Sigmoid colon (tissue), 7 donors: Measurements from ENCODE around the gene UBXN4. TPM values are rescaled to one million over a fixed set of nuclear protein-coding genes. Genes with fewer than 3 reads are reported as not detected.
A peak's percentile ranks its signal among the peaks of the same experiment; 100 is the strongest.

Source experiments
- DNase-seq: peaks from one replicate; pipeline ENCODE4 v3.0.0-alpha.2; 2019
- H3K27ac ChIP-seq, 4 donors: fragments of 200-600 bp; sonication (generic); one replicate each; pipeline ENCODE4 v1.5.1; 2016 to 2019; ENCODE audit warnings: mild to moderate bottlenecking in 1 of 4
- H3K27me3 ChIP-seq, 3 donors: fragments of 200-600 bp; sonication (generic); one replicate each; pipeline ENCODE4 v1.5.1; 2019; ENCODE audit warnings: mild to moderate bottlenecking in 1 of 3
- H3K36me3 ChIP-seq, 4 donors: fragments of 200-600 bp; sonication (generic); one replicate each; pipeline ENCODE4 v1.5.1; 2016 to 2019
- H3K4me1 ChIP-seq, 4 donors: fragments of 200-600 bp; sonication (generic); one replicate each; pipeline ENCODE4 v1.5.1; 2017 to 2019
- H3K4me3 ChIP-seq, 4 donors: fragments of 200-600 bp; sonication (generic); one replicate each; pipeline ENCODE4 v1.5.1; 2017 to 2019; ENCODE audit warnings: mild to moderate bottlenecking in 2 of 4, moderate library complexity in 1 of 4
- H3K9me3 ChIP-seq, 4 donors: fragments of 200-600 bp in 3 of 4; sonication (generic) in 3 of 4; one replicate each; pipeline versions ENCODE4 v1.5.1 to v1.6.1; 2013 to 2019
- EP300 ChIP-seq, 4 donors: sonication (generic); formaldehyde crosslinking; IDR thresholded peaks; one replicate each; pipeline ENCODE4 v1.6.1; 2017; ENCODE audit warnings: antibody characterized with exemption in 4 of 4
- POLR2A ChIP-seq, 2 donors: fragments of 450-650 bp; IDR thresholded peaks; one replicate each; pipeline ENCODE4 v1.6.1; 2016; ENCODE audit warnings: antibody characterized with exemption in 2 of 2, mild to moderate bottlenecking in 2 of 2, moderate library complexity in 2 of 2
- POLR2AphosphoS5 ChIP-seq, 4 donors: sonication (generic); formaldehyde crosslinking; IDR thresholded peaks; one replicate each; pipeline ENCODE4 v1.6.1; 2017; ENCODE audit warnings: antibody characterized with exemption in 4 of 4
- WGBS, 2 donors: extraction: QIAGEN DNeasy Blood & Tissue Kit; methylation state at CpG; one replicate each; pipeline ENCODE4 v1.1.7; 2013; 5-methylcytosine and 5-hydroxymethylcytosine counted together
- intact Hi-C: fragments of 100-400 bp; cut with DNase I; formaldehyde crosslinking; loops from one replicate; pipeline ENCODE4 v1.15.1; 2023
- polyA plus RNA-seq, 3 donors: library from polyadenylated mRNA; stranded (reverse); fragments of 200-250 nt; gene quantifications; one replicate each; pipeline ENCODE4 v1.2.3, GENCODE V29; 2013
- total RNA-seq, 4 donors: library from RNA; depleted of rRNA; stranded (reverse); fragments of >200 nt; gene quantifications; one replicate each; pipeline ENCODE4 v1.1.0, GENCODE V29; 2016
- TF ChIP-seq, protein P1 (sequence below), 4 experiments: fragments of 450-650 bp in 3 of 4; fragments of 200-600 bp in 1 of 4; IDR thresholded peaks; one replicate each; pipeline ENCODE4 v1.5.1; 2016 to 2019; ENCODE audit warnings: antibody characterized with exemption in 4 of 4, mild to moderate bottlenecking in 3 of 4, moderate library complexity in 2 of 4
- donor health status: healthy with polysubstance abuse.
- donor health status: Bipolar disorder and iron deficiency.
- donor health status: healthy.

The UBXN4 gene
- total and polyA plus RNA-seq, 7 donors: 23.4 to 63.3 (median 51.8) TPM

DNA sequence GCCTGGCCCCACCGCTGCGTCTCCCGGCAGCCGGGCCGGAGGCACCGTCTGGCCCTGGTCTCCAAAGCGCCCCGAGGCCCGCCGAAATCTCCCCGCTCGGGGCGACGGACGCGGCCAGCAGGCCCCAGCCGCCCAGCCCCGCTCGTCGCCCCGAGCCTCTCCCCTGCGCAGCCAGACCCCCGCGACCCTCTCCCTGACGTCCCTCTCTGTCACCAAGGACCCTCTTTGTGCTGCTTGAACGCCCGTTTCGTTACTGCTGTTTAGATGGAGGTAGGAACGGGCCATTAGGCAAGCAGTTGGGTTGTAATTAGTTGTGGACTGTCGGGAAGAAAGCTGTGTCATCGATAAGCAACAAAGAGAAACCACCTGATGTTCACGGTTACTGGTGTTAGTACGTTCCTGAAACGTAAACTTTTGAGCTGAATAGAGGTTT lies 686 bp downstream of the UBXN4 start:
- WGBS, 2 donors: 0 to 1% methylated on average over 34 of the region's 34 CpGs
- Histone ChIP-seq H3K9me3 (no peaks in the 10 kb centered on the region), H3K27ac (peak overlapping the region; percentile 89 to 100 (median 100)), H3K4me1 (peaks cover 0 to 40% (median 32%) of the 10 kb centered on the region in 4 donors), H3K27me3 (no peaks in the 10 kb centered on the region), H3K36me3 (peaks cover 0 to 1% (median 0%) of the 10 kb centered on the region in 4 donors), H3K4me3 (peak overlapping the region; percentile 79 to 98 (median 94))
- DNase-seq: no peak
- TF ChIP-seq EP300 (IDR thresholded peaks at IDR 0.05) (no peak), POLR2A (IDR thresholded peaks at IDR 0.05) (no peak), POLR2AphosphoS5 (IDR thresholded peaks at IDR 0.05) (peak; percentile 39 to 70 (median 54))
- TF ChIP-seq, protein P1, sequence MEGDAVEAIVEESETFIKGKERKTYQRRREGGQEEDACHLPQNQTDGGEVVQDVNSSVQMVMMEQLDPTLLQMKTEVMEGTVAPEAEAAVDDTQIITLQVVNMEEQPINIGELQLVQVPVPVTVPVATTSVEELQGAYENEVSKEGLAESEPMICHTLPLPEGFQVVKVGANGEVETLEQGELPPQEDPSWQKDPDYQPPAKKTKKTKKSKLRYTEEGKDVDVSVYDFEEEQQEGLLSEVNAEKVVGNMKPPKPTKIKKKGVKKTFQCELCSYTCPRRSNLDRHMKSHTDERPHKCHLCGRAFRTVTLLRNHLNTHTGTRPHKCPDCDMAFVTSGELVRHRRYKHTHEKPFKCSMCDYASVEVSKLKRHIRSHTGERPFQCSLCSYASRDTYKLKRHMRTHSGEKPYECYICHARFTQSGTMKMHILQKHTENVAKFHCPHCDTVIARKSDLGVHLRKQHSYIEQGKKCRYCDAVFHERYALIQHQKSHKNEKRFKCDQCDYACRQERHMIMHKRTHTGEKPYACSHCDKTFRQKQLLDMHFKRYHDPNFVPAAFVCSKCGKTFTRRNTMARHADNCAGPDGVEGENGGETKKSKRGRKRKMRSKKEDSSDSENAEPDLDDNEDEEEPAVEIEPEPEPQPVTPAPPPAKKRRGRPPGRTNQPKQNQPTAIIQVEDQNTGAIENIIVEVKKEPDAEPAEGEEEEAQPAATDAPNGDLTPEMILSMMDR (IDR thresholded peaks at IDR 0.05): no peak
- intact Hi-C loops: loop anchor here (2.0 to 5.0 kb wide), 4 partner anchors 135 to 824 kb away; partner anchors contain the start of genes CCNT2, DARS1, MCM6 and RAB3GAP1

DNA sequence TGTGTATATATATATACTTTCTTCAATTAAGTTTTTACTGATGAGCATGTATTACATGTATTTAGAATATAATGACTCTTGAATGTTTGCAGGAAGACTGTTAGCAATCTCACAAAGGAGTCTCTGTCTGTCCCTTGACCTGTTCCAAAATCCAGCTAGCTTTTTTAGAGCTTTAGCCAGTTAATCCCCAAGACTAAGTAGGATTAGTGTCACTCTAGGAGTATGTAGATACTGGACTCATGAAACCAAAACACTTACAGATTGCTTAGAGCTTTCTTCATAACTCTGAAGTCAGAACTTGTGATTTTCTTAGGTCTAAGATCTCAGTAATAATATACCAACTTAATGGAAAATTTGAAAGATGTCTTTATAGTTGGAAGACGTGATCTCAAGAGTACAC lies 2.2 kb downstream of the UBXN4 start:
- Histone ChIP-seq H3K36me3 (peaks cover 0 to 15% (median 2%) of the 10 kb centered on the region in 4 donors), H3K27me3 (no peaks in the 10 kb centered on the region), H3K4me3 (no peak overlapping the region), H3K27ac (peak overlapping the region; percentile 15 to 100 (median 94)), H3K4me1 (peaks cover 0 to 40% (median 32%) of the 10 kb centered on the region in 4 donors), H3K9me3 (no peaks in the 10 kb centered on the region)
- no peak for DNase-seq
- intact Hi-C loops: loop anchor here (2.0 to 5.0 kb wide), 4 partner anchors 133 to 825 kb away; partner anchors contain the start of genes CCNT2, DARS1, MCM6 and RAB3GAP1
- TF ChIP-seq POLR2AphosphoS5 (IDR thresholded peaks at IDR 0.05) (no peak), POLR2A (IDR thresholded peaks at IDR 0.05) (no peak), EP300 (IDR thresholded peaks at IDR 0.05) (no peak)
- TF ChIP-seq, protein P1 (IDR thresholded peaks at IDR 0.05): no peak
- 81 to 86% methylated on average over 1 of the region's 1 CpG for WGBS, 2 donors

- no peak overlapping the region for H3K27ac ChIP-seq
- WGBS, 2 donors: 86 to 89% methylated on average over 5 of the region's 5 CpGs
- H3K27me3 ChIP-seq: no peaks in the 10 kb centered on the region
- no peak overlapping the region for H3K4me3 ChIP-seq
- peaks cover 0 to 25% (median 6%) of the 10 kb centered on the region in 4 donors for H3K36me3 ChIP-seq
- peaks cover 0 to 40% (median 32%) of the 10 kb centered on the region in 4 donors for H3K4me1 ChIP-seq
- intact Hi-C loops: loop anchor here (5.0 kb wide), 3 partner anchors 132 to 693 kb away; partner anchors contain the start of genes DARS1, MCM6 and RAB3GAP1
- no peaks in the 10 kb centered on the region for H3K9me3 ChIP-seq
- TF ChIP-seq POLR2AphosphoS5 (IDR thresholded peaks at IDR 0.05) (no peak), POLR2A (IDR thresholded peaks at IDR 0.05) (no peak), EP300 (IDR thresholded peaks at IDR 0.05) (no peak)
- TF ChIP-seq, protein P1 (IDR thresholded peaks at IDR 0.05): no peak
- DNase-seq: no peak
Observed at GRCh38 chr2:135744760-135745314, 3.2 kb downstream of the UBXN4 start.

DNA sequence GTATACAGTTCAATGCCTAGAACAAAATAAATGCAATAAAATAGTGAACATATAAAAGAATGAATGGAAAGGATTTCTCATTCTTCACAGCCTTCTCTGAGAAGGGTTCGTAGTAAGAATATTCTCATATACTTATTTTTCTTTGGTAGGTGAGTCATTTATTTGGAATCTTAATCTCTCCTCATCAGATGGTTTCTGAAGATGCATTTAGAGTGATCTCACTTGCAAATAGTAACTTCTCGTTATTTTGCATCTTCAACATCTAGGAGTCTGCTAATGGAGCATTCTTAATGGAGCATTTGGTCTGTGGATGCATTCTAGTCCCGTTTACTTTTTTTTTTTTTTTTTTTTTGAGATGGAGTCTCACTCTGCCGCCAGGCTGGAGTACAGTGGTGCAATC lies 3.9 kb downstream of the UBXN4 start:
- peaks cover 0 to 40% (median 32%) of the 10 kb centered on the region in 4 donors for H3K4me1 ChIP-seq
- no peak overlapping the region for H3K4me3 ChIP-seq
- H3K27me3 ChIP-seq: no peaks in the 10 kb centered on the region
- no peak overlapping the region for H3K27ac ChIP-seq
- 88 to 90% methylated on average over 4 of the region's 4 CpGs for WGBS, 2 donors
- TF ChIP-seq EP300 (IDR thresholded peaks at IDR 0.05): no peak
- no peak for TF ChIP-seq POLR2AphosphoS5 (IDR thresholded peaks at IDR 0.05)
- TF ChIP-seq, protein P1 (IDR thresholded peaks at IDR 0.05): no peak
- TF ChIP-seq POLR2A (IDR thresholded peaks at IDR 0.05): no peak
- peaks cover 0 to 32% (median 8%) of the 10 kb centered on the region in 4 donors for H3K36me3 ChIP-seq
- H3K9me3 ChIP-seq: no peaks in the 10 kb centered on the region
- no peak for DNase-seq
- intact Hi-C loops: no loop called here
